ENCODE data around the gene FIG4.
"Not testable (repeated sequence)": the region's sequence is repeated elsewhere in the genome, so short reads cannot be mapped to it uniquely, and the experiment has no call there.

The FIG4 gene

GRCh38 chr6:109702791-109703190 is 11.7 kb downstream of the FIG4 start:
- no peak for DNase-seq (ENCODE audit: low spot score)

- peak; percentile 79 for DNase-seq (ENCODE audit: low spot score)
Observed at GRCh38 chr6:109705258-109705657, 14.2 kb downstream of the FIG4 start.

- no peak for DNase-seq (ENCODE audit: low spot score)
Observed at GRCh38 chr6:109706513-109706912, 15.4 kb downstream of the FIG4 start.

GRCh38 chr6:109708099-109708498 is 17.0 kb downstream of the FIG4 start:
- DNase-seq (ENCODE audit: low spot score) = not testable (repeated sequence)

- no peak for DNase-seq (ENCODE audit: low spot score)
Observed at GRCh38 chr6:109713097-109713496, 22.0 kb downstream of the FIG4 start.

- DNase-seq (ENCODE audit: low spot score) = no peak
Observed at GRCh38 chr6:109714166-109714565, 23.1 kb downstream of the FIG4 start.

GRCh38 chr6:109714611-109715010 is 23.5 kb downstream of the FIG4 start:
- no peak for DNase-seq (ENCODE audit: low spot score)

GRCh38 chr6:109715616-109716015 is 24.5 kb downstream of the FIG4 start:
- no peak for DNase-seq (ENCODE audit: low spot score)

- no peak for DNase-seq (ENCODE audit: low spot score)
Observed at GRCh38 chr6:109717971-109718370, 26.9 kb downstream of the FIG4 start.

GRCh38 chr6:109718991-109719390 is 27.9 kb downstream of the FIG4 start:
- no peak for DNase-seq (ENCODE audit: low spot score)

GRCh38 chr6:109720311-109720710 is 29.2 kb downstream of the FIG4 start:
- no peak for DNase-seq (ENCODE audit: low spot score)

GRCh38 chr6:109722011-109722410 is 30.9 kb downstream of the FIG4 start:
- no peak for DNase-seq (ENCODE audit: low spot score)

- DNase-seq (ENCODE audit: low spot score) = no peak
Observed at GRCh38 chr6:109722564-109723254, 31.6 kb downstream of the FIG4 start.

- not testable (repeated sequence) for DNase-seq (ENCODE audit: low spot score)
Observed at GRCh38 chr6:109725250-109725649, 34.2 kb downstream of the FIG4 start.

- DNase-seq (ENCODE audit: low spot score) = no peak
Observed at GRCh38 chr6:109736273-109737025, 45.4 kb downstream of the FIG4 start.

GRCh38 chr6:109738255-109738654 is 47.2 kb downstream of the FIG4 start:
- DNase-seq (ENCODE audit: low spot score) = no peak

GRCh38 chr6:109738667-109739066 is 47.6 kb downstream of the FIG4 start:
- DNase-seq (ENCODE audit: low spot score) = no peak

- DNase-seq (ENCODE audit: low spot score) = no peak
Observed at GRCh38 chr6:109739686-109740085, 48.6 kb downstream of the FIG4 start.

GRCh38 chr6:109740787-109741186 is 49.7 kb downstream of the FIG4 start:
- no peak for DNase-seq (ENCODE audit: low spot score)

- no peak for DNase-seq (ENCODE audit: low spot score)
Observed at GRCh38 chr6:109743739-109744138, 52.6 kb downstream of the FIG4 start.

- not testable (repeated sequence) for DNase-seq (ENCODE audit: low spot score)
Observed at GRCh38 chr6:109744779-109745178, 53.7 kb downstream of the FIG4 start.

- DNase-seq (ENCODE audit: low spot score) = no peak
Observed at GRCh38 chr6:109747221-109747620, 56.1 kb downstream of the FIG4 start.

GRCh38 chr6:109759098-109759955 is 68.2 kb downstream of the FIG4 start:
- DNase-seq (ENCODE audit: low spot score) = no peak

All from ecto neural progenitor cell (in vitro differentiated cells).